ENCODE data around the gene RFPL2.

GRCh38 chr22:32207971-32208480, 3.2 kb upstream of the RFPL2 start:
- no peak for TF ChIP-seq POLR2A (IDR thresholded peaks at IDR 0.05; ENCODE audit: low read depth, low read length)
- no peak for TF ChIP-seq POLR2AphosphoS5 (IDR thresholded peaks at IDR 0.05; ENCODE audit: low read depth, low read length)
- no peak for TF ChIP-seq TAF1 (IDR thresholded peaks at IDR 0.05; ENCODE audit: borderline replicate concordance, low read depth, low read length)

Data from GM12892 (cell line).